Myocyte (in vitro differentiated cells): ENCODE results near the gene ZDHHC19. TPM values are rescaled to one million over a fixed set of nuclear protein-coding genes. Genes with fewer than 3 reads are reported as not detected.
A peak's percentile ranks its signal among the peaks of the same experiment; 100 is the strongest.
"Not testable (repeated sequence)": the region's sequence is repeated elsewhere in the genome, so short reads cannot be mapped to it uniquely, and the experiment has no call there.

Experiments used
- DNase-seq: peaks from one replicate; pipeline ENCODE4 v3.0.0-alpha.2; 2012; ENCODE audit warnings: low read depth
- total RNA-seq: library from RNA; depleted of rRNA; stranded (reverse); fragments of >200 nt; gene quantifications from 2 replicates; pipeline ENCODE4 v1.2.3, GENCODE V29; 2014

ZDHHC19 gene
- total RNA-seq, 1 donor from 2014 or later: not detected

DNA sequence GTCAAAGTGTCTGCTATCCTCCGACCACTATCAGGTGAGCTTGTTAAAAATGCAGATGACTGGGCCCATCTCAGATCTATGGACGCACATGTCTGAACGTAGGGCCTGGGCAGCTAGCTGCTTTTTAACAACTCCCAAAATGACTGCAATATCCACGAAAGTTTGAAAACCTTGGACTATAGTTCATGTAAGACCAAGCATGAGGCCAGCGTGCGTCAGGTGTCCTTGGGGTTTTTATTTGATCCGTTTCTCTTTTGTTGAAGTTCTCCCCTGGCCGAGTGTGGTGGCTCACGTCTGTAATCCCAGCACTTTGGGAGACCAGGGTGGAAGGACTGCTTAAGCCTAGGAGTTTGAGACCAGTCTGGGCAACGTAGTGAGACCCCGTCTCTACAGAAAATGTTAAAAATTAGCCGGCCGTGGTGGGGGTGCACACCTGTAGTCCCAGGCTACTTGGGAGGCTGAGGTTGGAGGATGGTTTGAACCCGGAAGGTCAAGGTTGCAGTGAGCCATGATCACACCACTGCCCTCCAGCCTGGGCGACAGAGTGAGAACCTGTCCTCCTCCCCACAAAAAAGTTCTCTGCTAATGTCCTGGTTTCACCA, 14.7 kb upstream of the ZDHHC19 start:
- DNase-seq: no peak

DNA sequence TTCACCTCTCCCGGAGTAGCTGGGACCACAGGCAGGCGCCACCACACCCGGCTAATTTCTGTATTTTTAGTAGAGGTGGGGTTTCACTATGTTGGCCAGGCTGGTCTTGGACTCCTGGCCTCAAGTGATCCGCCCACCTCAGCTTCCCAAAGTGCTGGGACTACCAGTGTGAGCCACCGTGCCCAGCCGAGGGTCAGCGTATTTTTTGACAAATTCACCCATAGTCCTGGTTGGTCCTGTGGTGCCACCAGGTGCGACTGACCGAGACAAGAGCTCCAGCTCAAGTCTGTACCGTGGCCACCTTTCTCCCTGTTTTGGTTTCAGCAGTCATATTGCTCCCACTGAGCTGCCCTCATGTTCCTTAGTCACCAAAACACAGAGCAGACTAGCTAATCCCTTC, 13.9 kb upstream of the ZDHHC19 start:
- no peak for DNase-seq

DNA sequence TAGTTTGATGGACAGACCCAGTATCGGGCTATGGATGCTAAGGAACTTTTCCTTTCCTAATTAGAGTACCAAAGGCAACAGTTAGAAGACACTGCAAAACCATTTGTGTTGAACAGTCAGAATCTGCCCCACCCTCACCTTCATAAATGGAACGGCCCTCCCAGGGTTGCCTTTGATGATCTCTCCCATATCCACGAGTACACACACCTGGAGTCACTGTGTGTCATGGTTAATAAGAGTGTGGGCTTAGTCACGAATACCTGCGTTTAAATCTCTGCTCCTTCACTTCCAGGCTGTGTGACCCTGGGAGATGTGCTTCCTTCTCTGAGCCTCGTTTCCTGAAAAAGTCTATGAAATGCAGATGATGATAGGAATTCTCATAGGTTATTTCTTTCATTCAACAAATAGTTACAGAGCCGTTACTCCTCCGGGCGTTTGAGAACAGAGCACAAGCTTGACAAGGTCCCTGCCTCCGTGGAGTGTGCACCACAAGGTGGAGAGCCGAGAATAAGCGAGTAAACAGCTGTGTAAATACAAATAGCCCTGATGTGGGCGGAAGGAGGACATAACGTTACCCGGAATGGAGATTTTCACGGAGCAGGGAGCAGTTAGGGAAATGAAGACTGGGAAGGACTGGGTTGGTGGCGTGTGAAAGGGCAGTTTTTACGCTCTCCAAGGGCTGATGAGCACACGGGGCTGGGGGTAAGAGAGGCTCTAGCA, 11.8 kb upstream of the ZDHHC19 start:
- DNase-seq: peak; percentile 68

GRCh38 chr3:196220991-196221390, 9.8 kb upstream of the ZDHHC19 start:
- DNase-seq: no peak

GRCh38 chr3:196220587-196220986, 9.4 kb upstream of the ZDHHC19 start:
- no peak for DNase-seq

DNA sequence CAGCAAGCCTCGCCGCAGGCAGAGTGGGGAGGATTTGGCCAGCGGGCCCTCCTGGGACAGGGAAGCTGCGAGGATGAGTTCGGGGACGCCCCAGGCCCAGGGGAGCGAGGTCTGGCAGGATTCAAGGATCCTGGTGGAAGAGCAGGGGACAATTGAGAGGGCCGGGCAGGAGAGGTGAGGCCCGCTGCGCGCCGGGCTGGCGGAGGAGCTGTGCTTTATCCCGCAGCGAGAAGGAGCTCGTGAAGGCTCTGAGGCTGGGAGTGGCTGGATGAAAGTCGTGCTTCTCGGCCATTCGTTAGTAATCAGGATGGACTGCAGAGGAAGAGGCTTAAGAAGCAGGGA, 8.7 kb upstream of the ZDHHC19 start:
- no peak for DNase-seq

DNA sequence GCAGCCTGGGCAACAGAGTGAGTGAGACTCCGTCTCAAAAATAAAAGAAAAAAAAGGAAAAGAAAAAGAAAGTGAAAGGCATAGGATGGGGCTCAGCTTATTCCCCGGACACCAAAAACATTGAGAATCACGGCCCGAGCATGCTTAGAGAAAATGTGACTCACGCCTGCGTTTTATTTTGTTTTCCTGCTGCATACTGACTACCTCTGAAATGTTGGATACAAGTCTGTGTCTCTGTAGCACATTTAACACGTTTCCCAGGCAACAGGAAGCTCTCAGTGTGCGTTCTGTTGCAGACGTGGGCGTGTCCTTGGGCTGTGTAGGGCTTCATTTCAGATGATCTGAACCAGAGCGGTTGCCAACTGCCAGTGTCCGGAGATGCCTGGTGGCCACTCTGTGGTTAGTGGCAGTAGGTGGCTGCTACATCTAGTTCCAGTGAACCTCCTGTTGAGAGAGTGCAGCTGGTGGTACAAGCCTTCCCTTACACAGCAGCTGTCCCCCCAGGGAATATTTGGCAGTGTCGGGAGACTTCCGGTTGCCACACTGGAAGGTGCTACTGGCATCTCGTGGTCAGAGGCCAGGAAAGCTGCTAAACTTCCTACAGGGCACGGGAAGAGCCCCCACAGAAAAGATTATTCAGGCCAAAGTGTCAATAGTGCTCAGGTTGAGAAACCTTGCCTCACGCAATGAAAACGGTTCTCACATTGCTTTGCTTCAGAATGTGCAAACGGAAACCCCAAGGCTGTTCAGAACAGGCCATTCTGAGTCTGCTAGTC, 8.2 kb upstream of the ZDHHC19 start:
- peak; percentile 98 for DNase-seq

- DNase-seq: no peak
Observed at GRCh38 chr3:196218155-196218712, 7.0 kb upstream of the ZDHHC19 start.

DNA sequence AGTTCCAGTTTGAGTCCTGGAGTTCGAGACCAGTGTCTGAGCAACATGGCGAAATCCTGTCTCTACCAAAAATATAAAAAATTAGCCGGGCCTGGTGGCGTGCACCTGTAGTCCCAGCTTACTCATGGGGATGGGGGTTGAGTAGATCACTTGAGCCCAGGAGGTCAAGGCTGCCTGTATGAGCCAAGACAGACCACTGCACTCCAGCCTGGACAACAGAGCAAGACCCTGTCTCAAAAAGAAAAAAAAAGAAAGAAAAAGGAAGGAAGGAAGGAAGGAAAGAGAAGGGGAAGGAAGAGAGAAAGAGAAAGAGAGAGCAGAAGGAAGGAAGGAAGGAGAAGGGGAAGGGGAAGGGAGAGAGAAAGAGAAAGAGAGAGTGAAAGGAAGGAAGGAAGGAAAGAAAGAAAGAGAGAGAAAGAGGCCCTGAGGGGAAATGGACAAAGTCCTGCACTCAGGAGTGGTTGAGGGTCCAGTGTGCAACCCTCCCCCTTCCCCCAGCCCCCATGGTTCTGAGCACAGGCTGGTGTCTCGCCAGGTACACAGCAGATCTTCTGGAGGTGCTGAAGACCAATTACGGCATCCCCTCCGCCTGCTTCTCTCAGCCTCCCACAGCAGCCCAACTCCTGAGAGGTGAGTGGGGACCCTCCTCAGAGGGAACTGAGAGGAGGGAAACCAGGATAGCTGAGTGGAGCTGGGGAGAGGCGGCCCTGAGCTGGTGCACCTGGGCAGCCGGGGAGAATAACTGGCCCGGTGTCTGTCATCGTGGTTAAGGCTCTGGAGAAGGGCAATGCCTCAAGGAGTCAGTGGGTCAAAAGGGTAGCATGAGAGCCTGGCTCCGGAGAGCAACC, 6.3 kb upstream of the ZDHHC19 start:
- DNase-seq: no peak

GRCh38 chr3:196216681-196217211, 5.5 kb upstream of the ZDHHC19 start:
- DNase-seq: no peak

DNA sequence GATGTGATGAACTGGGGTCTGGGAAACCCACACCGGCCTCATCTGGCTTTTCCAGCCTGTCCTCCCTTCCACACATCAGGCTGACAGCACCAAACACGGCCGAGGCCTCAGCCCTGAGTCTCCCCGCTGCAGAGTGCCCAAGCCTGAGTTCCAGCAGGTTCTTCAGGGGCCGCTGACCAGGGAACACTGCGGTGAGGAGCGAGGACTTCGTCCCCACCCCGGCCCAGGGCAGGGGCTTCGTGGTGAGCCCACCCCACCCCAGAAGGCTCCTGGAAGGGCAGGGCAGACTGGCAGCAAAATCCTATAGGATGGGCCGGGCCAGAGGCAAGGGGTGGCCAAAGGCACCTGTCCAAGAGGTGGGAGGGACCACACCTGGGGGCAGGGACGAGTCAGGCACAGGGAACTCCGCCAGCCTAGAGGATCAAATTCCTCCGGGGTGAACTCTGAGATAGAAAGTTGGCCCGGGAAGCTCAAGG, 4.9 kb upstream of the ZDHHC19 start, which contains the start of gene SLC51A:
TSS of gene SLC51A (plus strand) at position 446 of the 476 bp plus-strand sequence. CDS start 179 bp downstream, outside the sequence.
- no peak for DNase-seq

DNA sequence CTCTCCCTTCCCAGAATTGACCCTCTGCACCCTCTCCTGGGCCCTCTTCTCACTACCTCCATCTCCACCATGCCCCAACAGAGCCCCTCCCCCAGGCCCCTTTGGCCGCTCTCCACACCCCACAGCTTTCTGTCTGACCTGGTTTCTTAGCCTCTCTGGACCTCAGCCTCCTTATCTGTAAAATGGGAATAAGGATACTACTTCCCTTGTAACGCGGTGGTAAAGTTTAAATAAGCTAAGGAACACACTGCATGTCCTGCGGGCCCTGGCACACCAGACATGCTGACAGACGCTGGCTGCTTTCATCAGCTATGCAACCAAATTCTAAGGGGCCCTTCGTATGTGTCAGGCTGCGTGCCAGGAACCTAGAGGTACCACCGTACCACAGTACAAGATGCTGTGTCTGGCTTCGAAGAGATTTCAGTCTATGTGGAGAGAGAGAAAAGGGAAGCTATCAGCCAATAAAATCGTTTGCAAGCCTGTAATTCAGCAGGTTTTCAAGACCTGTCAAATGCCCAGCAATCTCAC, 4.4 kb upstream of the ZDHHC19 start:
- DNase-seq: no peak

GRCh38 chr3:196214783-196215441, 3.7 kb upstream of the ZDHHC19 start:
- no peak for DNase-seq

GRCh38 chr3:196209944-196210672, 1.1 kb downstream of the ZDHHC19 start:
- not testable (repeated sequence) for DNase-seq

GRCh38 chr3:196208942-196209695, 2.1 kb downstream of the ZDHHC19 start:
- no peak for DNase-seq

DNA sequence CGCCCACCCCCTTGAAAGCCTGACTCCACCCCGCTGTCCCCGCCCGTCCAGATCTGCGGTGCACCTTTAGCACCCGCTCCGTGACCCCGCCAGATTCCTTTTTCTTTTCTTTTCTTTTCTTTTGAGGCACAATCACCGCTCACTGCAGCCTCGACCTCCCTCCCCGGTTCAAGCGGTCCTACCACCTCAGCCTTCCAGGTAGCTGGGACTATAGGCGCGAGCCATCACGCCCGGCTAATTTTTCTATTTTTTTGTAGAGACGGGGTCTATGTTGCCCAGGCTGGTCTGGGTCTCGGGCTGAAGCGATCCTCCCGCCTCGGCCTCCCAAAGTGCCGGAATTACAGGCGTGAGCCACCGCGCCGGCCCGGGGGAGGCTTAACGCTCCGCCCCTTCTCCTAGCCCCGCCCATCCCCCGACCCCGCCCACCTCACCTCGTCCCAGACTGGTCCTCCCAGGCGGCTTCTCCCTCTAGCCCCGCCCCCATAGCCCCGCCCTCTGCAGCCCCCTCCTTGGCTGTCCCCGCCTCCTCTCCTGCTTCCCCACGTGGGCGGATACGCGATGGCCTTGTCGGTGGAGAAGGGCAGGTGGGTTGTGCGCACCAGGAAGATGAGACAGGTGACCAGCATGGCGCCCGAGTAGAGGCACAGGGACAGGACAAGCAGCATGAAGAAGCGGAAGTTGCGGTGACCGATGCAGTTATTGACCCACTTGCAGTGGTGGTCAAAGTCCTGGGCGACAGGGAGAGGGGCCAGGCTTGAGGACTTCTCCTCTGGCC, 3.2 kb downstream of the ZDHHC19 start:
- DNase-seq: no peak

GRCh38 chr3:196207159-196207832, 3.9 kb downstream of the ZDHHC19 start:
- no peak for DNase-seq
